Tibial nerve (tissue), 4 donors: Measurements from ENCODE around the gene CORO2B. TPM values are rescaled to one million over a fixed set of nuclear protein-coding genes. Genes with fewer than 3 reads are reported as not detected.

Experiments used
- DNase-seq, 2 donors: peaks; one replicate each; pipeline ENCODE4 v3.0.0-alpha.2; 2019; ENCODE audit warnings: low spot score in 2 of 2
- H3K27ac ChIP-seq, 4 donors: fragments of 200-600 bp; sonication (generic) in 3 of 4; one replicate each; pipeline ENCODE4 v1.5.1; 2017 to 2019; ENCODE audit warnings: mild to moderate bottlenecking in 1 of 4
- H3K27me3 ChIP-seq, 2 donors: fragments of 200-600 bp; sonication (generic) in 1 of 2; one replicate each; pipeline versions ENCODE4 v1.5.1 to v1.6.0; 2017 to 2019
- H3K36me3 ChIP-seq, 3 donors: fragments of 200-600 bp; sonication (generic); one replicate each; pipeline ENCODE4 v1.5.1; 2018 to 2019
- H3K4me1 ChIP-seq, 4 donors: fragments of 200-600 bp; sonication (generic) in 3 of 4; one replicate each; pipeline ENCODE4 v1.5.1; 2017 to 2019
- H3K4me3 ChIP-seq, 4 donors: fragments of 200-600 bp; sonication (generic) in 3 of 4; one replicate each; pipeline ENCODE4 v1.5.1; 2017 to 2019; ENCODE audit warnings: mild to moderate bottlenecking in 1 of 4, moderate library complexity in 1 of 4
- H3K9me3 ChIP-seq, 4 donors: fragments of 200-600 bp; sonication (generic) in 3 of 4; one replicate each; pipeline ENCODE4 v1.5.1; 2017 to 2019
- CTCF ChIP-seq, 5 experiments: fragments of 200-600 bp in 3 of 5; fragments of 450-650 bp in 2 of 5; sonication (generic) in 3 of 5; IDR thresholded peaks; one replicate each; pipeline ENCODE4 v1.5.1; 2016 to 2019; ENCODE audit warnings: antibody characterized with exemption in 5 of 5, mild to moderate bottlenecking in 3 of 5, moderate library complexity in 2 of 5
- EP300 ChIP-seq, 2 donors: sonication (generic); formaldehyde crosslinking; IDR thresholded peaks; one replicate each; pipeline ENCODE4 v1.6.1; 2017; ENCODE audit warnings: antibody characterized with exemption in 2 of 2, mild to moderate bottlenecking in 1 of 2
- POLR2A ChIP-seq, 2 donors: fragments of 450-650 bp; IDR thresholded peaks; one replicate each; pipeline ENCODE4 v1.6.1; 2017; ENCODE audit warnings: antibody characterized with exemption in 2 of 2, mild to moderate bottlenecking in 2 of 2, moderate library complexity in 2 of 2
- WGBS, 2 donors: methylation state at CpG; one replicate each; pipeline ENCODE4 v1.1.5; 2018; 5-methylcytosine and 5-hydroxymethylcytosine counted together
- total RNA-seq, 4 donors: library from RNA; depleted of rRNA; stranded (reverse); fragments of >200 nt; gene quantifications; one replicate each; pipeline ENCODE4 v1.1.0, GENCODE V29; 2016

Gene CORO2B
- total RNA-seq, 4 donors from 2014 or later, result 6.3 to 12.6 (median 9.6) TPM

GRCh38 chr15:68626739-68627138 is 47.9 kb downstream of the CORO2B start:
- TF ChIP-seq EP300 (IDR thresholded peaks at IDR 0.05) (no peak), POLR2A (IDR thresholded peaks at IDR 0.05) (no peak), CTCF (IDR thresholded peaks at IDR 0.05) (no peak)
- 86 to 94% methylated on average over 3 of the region's 3 CpGs for WGBS, 2 donors
- DNase-seq, result no peak

GRCh38 chr15:68627476-68627875 is 48.7 kb downstream of the CORO2B start:
- TF ChIP-seq EP300 (IDR thresholded peaks at IDR 0.05) (no peak), CTCF (IDR thresholded peaks at IDR 0.05) (no peak), POLR2A (IDR thresholded peaks at IDR 0.05) (no peak)
- H3K27me3 ChIP-seq, result no peaks in the 10 kb centered on the region
- no peak overlapping the region for H3K4me3 ChIP-seq
- peaks cover 0 to 53% (median 12%) of the 10 kb centered on the region in 4 donors for H3K4me1 ChIP-seq
- no peak for DNase-seq
- H3K9me3 ChIP-seq, result no peaks in the 10 kb centered on the region
- no peaks in the 10 kb centered on the region for H3K36me3 ChIP-seq
- WGBS, 2 donors, result 84 to 87% methylated on average over 7 of the region's 7 CpGs
- H3K27ac ChIP-seq, result no peak overlapping the region

More at GRCh38 chr15:68626739-68627138, 47.9 kb downstream of the CORO2B start:
- no peak overlapping the region for H3K4me3 ChIP-seq
- peaks cover 0 to 52% (median 15%) of the 10 kb centered on the region in 4 donors for H3K4me1 ChIP-seq
- no peaks in the 10 kb centered on the region for H3K27me3 ChIP-seq
- H3K36me3 ChIP-seq, result no peaks in the 10 kb centered on the region
- no peaks in the 10 kb centered on the region for H3K9me3 ChIP-seq
- peak overlapping the region in 1 of 4 donors; percentile 20 for H3K27ac ChIP-seq

DNA sequence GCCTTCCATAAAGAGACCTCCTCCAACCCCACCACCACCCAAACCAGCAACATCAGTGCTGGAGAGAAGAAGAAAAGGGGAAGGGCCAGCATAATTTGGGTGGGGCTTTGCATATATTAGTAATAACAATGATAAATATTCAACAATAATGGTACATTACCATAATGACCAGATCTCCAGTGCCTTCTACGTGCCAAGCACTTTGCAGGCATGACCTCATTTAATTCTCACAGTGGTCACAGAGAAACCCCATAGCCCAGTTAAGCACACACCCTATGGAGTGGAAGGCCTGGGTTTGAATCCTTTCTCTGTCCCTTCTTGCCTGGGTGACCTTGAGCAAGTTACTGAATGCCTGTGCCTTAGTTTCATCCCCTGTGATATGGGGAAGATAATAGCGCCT is 49.2 kb downstream of the CORO2B start:
- WGBS, 2 donors, result 85 to 87% methylated on average over 2 of the region's 2 CpGs
- Histone ChIP-seq H3K36me3 (no peaks in the 10 kb centered on the region), H3K9me3 (no peaks in the 10 kb centered on the region), H3K4me1 (peaks cover 0 to 54% (median 11%) of the 10 kb centered on the region in 4 donors), H3K4me3 (no peak overlapping the region), H3K27me3 (no peaks in the 10 kb centered on the region), H3K27ac (no peak overlapping the region)
- DNase-seq, result no peak
- no peak for TF ChIP-seq CTCF (IDR thresholded peaks at IDR 0.05)
- TF ChIP-seq EP300 (IDR thresholded peaks at IDR 0.05), result no peak
- no peak for TF ChIP-seq POLR2A (IDR thresholded peaks at IDR 0.05)

- TF ChIP-seq POLR2A (IDR thresholded peaks at IDR 0.05) (no peak), CTCF (IDR thresholded peaks at IDR 0.05) (no peak), EP300 (IDR thresholded peaks at IDR 0.05) (no peak)
- Histone ChIP-seq H3K36me3 (no peaks in the 10 kb centered on the region), H3K9me3 (no peaks in the 10 kb centered on the region), H3K27ac (no peak overlapping the region), H3K27me3 (no peaks in the 10 kb centered on the region), H3K4me1 (peaks cover 0 to 57% (median 3%) of the 10 kb centered on the region in 4 donors), H3K4me3 (no peak overlapping the region)
- WGBS, 2 donors, result 44 to 49% methylated on average over 8 of the region's 8 CpGs
- DNase-seq, result no peak
These were observed 50.9 kb downstream of the CORO2B start for GRCh38 chr15:68629519-68630210.

DNA sequence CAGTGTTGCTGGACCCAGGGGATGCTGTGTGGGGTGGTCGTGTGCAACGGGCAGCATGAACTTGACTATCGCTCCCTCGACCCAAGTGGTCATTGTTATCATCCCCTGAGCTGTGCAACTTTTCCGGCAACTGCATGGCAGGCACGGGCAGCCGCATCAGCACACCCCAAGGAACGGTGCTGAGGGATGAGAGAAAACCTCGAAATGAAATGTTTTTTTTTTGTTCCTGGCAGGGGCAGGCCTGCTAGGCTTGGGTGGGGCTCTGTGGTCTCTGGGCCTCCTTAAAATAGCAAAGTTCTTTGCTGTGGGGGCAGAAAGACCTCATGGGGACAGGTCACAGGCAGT is 51.4 kb downstream of the CORO2B start:
- Histone ChIP-seq H3K4me1 (peaks cover 0 to 58% (median 8%) of the 10 kb centered on the region in 4 donors), H3K27ac (no peak overlapping the region), H3K9me3 (no peaks in the 10 kb centered on the region), H3K27me3 (no peaks in the 10 kb centered on the region), H3K36me3 (no peaks in the 10 kb centered on the region), H3K4me3 (no peak overlapping the region)
- TF ChIP-seq CTCF (IDR thresholded peaks at IDR 0.05) (no peak), EP300 (IDR thresholded peaks at IDR 0.05) (no peak), POLR2A (IDR thresholded peaks at IDR 0.05) (no peak)
- DNase-seq, result no peak
- 66 to 68% methylated on average over 9 of the region's 9 CpGs for WGBS, 2 donors
